NCI-H1930 (cell line): Measurements from ENCODE around the gene UBAC2.
"Not testable (repeated sequence)": the region's sequence is repeated elsewhere in the genome, so short reads cannot be mapped to it uniquely, and the experiment has no call there.

Experiments used
- DNase-seq, 2 experiments: peaks; one replicate each; lab custom pipeline; 2025; lab: John Stamatoyannopoulos, UW

Gene UBAC2

GRCh38 chr13:99214731-99215130, 14.1 kb downstream of the UBAC2 start:
- no peak for DNase-seq

- no peak for DNase-seq
These were observed 14.7 kb downstream of the UBAC2 start for GRCh38 chr13:99215184-99215830.

GRCh38 chr13:99217461-99218110, 16.9 kb downstream of the UBAC2 start:
- no peak for DNase-seq

DNA sequence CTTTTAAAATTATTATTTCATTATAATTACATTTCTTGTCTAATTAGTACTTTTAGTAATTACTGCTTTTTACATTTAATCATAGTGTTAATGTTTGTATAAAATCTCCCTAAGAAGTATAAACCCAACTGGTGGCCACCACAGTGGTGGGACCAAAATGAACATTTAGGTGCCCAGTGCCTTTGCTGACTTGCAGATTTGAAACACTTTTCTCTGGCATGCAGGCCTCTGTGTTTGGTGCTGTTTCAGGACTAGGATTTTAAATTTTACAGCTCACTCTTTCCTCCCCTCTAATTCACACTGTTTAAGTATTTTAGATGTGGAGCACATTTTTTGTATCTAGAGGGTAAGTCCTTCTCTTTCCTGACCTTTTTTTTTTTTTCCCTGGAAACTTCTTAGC, 17.5 kb downstream of the UBAC2 start:
- no peak for DNase-seq

DNA sequence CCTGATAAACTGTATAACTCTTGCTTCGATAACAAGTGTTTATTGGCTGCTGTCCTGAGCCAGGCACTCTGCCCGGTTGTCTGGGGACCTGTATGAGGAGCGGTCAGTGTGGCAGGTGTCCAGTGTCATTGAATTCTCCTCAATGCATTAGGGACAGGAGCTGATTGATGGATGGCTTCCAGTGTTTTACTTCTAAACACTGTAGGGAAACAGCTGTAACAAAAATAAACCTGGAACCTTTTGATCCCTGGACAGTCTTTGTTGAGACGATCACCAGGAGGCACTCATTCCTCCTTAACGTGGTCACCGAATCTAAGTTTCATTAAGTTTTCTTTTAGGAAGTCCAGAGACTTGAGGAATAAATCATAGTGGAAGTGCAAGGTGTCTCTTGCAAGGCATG, 17.9 kb downstream of the UBAC2 start:
- no peak for DNase-seq

DNA sequence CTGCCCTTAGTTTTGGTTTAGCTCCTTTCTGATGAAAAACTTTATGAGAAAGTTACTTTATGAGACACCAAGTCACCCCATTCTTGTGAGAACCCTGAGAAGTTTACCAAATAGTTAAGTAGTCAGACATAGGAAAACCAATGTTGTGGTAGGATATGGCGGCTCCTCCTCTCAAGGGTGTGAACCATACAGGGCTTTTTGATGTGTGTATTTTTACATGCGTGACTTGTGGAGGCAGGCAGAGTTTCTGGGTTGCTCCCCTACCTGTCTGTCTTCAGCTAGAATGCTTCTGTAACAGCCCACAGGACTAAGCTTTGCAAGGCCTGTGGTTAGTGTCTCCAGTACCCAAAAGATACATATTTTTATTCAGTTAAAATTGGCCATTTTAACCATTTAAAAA, 18.3 kb downstream of the UBAC2 start:
- no peak for DNase-seq

- no peak for DNase-seq
These were observed 19.7 kb downstream of the UBAC2 start for GRCh38 chr13:99220199-99220935.

DNA sequence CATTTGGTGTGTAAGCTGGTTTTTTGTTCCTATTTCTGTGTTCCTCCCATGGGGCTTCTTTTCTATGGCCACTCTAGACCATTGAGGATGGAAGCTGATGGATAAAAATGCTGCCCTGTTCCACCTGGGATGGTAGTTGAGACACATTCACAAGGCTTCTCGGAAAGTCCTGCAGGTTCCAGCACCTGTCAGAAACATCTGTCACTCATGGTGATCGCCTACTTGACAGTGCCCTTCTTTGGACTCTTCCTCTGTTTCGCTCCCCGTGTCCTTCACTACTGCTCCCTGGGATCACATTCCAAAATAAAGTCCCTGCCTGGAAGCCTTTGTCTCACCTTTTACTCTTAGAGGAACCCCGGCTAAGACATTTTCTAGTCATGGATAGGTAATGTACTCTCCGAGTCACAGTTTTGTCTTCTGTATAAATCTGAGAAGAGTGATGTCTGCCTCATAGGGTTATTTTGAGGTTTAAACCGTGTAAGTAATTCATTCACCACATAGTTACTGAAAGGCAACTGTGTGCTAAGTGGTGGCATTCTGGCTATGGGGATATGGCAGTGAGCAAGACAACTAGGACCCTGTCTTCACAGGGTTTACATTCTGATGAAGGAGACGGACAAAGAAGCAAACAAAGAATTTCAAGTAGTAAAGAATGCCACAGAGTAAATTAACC, 21.0 kb downstream of the UBAC2 start:
- DNase-seq: no peak

GRCh38 chr13:99223587-99223986, 22.9 kb downstream of the UBAC2 start:
- no peak for DNase-seq

DNA sequence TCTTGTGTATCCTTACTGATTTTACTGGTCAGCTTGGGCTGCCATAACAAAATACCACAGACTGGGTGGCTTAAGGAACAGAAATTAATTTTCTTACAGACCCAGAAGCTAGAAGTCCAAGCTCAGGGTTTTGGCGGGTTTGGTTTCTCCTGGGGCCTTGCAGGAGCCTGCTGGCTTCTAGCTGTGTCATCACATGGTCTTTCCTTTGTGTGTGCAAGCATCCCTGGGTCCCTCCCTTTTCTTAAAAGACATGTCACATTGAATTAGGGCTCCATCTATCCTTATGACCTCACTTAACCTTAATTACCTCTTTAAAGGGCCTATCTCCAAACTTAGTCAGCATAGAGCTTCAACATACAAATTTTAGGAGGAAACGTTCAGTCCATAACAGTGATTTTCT, 23.4 kb downstream of the UBAC2 start:
- DNase-seq: no peak

GRCh38 chr13:99225078-99225477, 24.4 kb downstream of the UBAC2 start:
- no peak for DNase-seq

- DNase-seq: no peak
These were observed 25.9 kb downstream of the UBAC2 start for GRCh38 chr13:99226513-99226912.

DNA sequence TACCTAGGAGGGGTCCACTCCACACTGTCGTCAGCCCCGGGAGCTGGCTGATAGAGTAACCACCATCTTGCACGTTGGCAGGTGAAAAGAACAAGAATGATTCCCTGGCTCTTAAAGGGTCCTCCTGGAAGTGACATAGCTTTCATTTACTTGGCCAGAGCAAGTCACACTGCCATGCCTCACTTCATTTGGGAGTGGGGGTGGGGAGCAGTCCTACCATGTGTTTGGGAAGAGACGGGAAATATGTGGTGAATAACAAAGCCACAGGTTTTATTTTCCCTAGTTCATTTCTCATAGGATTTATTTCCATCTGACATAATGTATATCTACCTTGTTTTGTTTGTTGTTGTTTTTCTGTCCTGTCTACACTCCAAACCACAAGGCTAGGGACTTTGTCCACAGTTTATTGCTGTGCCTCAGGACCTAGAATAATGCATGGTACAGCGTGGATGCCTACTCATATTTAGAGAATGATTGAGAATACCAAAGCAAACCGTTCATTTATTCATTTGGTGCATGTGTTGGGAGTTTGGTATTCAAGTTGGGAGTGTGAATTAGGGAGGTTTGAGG, 26.8 kb downstream of the UBAC2 start:
- DNase-seq: no peak

- no peak for DNase-seq
These were observed 27.4 kb downstream of the UBAC2 start for GRCh38 chr13:99227909-99228688.

- no peak for DNase-seq
These were observed 28.4 kb downstream of the UBAC2 start for GRCh38 chr13:99228737-99229691.

DNA sequence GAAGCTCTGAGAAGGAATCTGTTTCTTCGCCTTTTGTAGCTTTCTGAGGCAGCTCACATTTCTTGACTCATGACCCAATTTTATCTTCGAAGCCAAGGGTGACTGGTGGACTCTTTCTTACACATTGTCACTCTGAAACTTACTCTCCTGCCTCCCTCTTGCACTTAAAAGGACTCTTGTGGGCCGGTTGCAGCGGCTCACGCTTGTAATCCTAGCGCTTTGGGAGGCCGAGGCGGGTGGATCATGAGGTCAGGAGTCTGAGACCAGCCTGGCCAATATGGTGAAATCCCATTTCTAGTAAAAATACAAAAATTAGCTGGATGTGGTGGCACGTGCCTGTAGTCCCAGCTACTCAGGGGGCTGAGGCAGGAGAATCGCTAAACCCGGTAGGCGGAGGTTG, 29.9 kb downstream of the UBAC2 start:
- not testable (repeated sequence) for DNase-seq

- DNase-seq: no peak
These were observed 30.3 kb downstream of the UBAC2 start for GRCh38 chr13:99230991-99231390.

GRCh38 chr13:99231721-99232120, 31.1 kb downstream of the UBAC2 start:
- no peak for DNase-seq

DNA sequence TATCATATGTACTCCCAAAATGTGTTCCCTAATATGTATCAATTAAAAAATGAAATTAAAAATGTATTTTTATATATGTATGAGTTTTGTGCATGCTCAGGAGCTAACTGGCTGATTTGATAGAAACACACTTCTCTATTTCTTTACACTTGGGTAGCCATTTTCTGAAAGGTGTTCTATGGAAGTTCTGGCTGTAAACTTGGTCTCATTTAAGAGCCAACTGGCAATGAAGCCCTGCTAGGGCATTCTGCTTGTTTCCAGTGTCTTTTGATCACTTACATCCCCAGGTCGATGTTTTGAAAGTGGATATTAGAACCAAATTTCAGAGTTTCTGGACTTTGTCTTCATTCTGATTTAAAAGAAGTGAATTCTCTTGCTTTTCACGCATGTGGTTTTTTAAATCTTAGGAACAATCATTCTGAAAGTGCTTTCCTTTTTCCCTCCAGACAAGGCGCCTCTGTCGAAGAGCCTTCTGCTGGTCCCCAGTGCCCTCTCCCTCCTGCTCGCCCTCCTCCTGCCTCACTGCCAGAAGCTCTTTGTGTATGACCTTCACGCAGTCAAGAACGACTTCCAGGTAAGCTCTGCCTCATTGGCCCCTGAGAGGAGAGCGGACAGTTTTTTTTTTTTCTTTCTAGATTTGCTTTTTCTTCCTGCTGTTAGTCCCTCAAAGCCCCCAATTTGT, 37.5 kb downstream of the UBAC2 start:
- no peak for DNase-seq

DNA sequence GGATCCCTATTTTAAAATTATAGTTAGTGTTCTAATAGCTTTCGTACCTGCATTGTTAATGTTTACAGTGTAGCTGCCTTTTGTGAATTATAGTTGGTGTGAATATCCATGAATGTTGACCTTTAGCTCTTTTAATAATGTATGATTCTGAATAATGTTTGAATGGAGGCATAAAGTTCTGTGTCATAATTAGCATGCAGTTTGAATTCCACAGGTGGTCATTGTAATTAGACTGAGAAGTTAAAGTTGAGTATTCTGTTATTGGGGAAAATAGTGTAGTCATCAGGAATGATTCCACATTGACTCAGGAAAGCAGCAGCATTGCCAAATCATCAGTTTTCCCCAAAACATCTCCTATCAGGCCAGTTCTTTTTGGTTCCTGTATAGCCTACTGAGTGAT, 45.4 kb downstream of the UBAC2 start:
- no peak for DNase-seq
